Measurements from ENCODE around the gene PRICKLE2. TPM values are rescaled to one million over a fixed set of nuclear protein-coding genes. Genes with fewer than 3 reads are reported as not detected.

PRICKLE2 gene
- total RNA-seq, 2 experiments from 2014 or later, result not detected

DNA sequence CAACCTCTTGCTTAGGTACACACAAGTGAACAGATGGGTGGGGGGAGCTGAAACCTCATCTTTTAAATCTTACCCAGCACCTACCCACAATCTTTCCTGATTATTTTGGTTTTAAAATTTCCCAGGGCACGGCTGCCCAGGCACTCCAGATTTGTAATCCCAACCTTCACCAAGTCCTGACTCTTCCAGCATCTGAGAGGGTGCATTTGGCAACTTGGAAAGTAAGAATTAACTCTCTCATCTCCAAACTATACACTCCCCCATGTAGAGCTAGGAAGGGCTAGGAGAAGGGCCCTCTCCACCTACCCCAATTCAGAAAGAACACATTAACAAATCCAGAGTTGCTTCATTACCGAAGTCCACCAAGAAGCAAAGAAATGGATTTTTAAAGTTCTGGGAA is 41.7 kb upstream of the PRICKLE2 start:
- POLR2A ChIA-PET, result interaction anchor here (1.0 kb wide), 1 partner anchor 26 kb away, joined by 3 read pairs; no protein-coding TSS in a partner anchor
- TF ChIP-seq, protein P1, sequence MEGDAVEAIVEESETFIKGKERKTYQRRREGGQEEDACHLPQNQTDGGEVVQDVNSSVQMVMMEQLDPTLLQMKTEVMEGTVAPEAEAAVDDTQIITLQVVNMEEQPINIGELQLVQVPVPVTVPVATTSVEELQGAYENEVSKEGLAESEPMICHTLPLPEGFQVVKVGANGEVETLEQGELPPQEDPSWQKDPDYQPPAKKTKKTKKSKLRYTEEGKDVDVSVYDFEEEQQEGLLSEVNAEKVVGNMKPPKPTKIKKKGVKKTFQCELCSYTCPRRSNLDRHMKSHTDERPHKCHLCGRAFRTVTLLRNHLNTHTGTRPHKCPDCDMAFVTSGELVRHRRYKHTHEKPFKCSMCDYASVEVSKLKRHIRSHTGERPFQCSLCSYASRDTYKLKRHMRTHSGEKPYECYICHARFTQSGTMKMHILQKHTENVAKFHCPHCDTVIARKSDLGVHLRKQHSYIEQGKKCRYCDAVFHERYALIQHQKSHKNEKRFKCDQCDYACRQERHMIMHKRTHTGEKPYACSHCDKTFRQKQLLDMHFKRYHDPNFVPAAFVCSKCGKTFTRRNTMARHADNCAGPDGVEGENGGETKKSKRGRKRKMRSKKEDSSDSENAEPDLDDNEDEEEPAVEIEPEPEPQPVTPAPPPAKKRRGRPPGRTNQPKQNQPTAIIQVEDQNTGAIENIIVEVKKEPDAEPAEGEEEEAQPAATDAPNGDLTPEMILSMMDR (IDR thresholded peaks at IDR 0.05), result no peak

DNA sequence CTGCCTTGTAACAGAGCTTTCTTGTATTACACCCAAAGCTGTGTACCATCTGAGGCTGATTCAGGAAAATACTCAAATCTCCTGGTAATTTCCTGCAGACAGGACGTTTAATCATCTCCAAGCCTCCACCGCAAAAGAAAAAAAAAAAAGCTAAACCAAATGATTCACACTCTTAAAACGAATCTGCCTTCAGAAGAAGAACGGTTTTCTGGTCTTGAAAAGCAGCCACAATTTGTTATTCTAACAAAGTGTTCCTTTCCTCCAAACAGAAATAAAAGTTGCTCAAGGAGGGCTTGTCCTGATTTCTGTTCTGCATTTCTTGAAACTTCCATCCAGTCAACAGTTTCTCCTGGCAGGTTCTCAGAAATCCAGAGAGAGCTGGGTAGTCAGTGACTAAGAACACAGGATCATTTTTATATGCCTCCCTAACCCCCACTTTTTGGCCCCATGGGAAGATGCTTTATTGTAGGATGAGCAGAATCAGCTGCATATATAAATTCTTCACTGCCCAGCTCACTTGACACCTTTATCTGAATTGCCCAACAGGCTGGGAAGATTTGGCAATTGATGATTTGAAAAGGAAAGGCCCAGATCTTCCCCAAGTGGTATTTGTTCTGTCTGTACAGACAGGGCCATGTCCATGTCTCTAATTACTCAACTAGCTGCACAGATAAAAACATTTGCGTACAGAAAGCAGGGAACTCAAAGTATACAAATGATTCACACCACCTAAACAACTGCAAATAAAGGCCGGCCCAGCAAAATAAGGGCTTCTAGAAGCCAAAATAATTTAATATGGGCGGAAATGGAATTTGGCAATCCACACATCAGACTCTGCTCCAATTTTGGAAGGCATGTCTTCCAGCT is 41.0 kb upstream of the PRICKLE2 start:
- TF ChIP-seq, protein P1 (IDR thresholded peaks at IDR 0.05), result no peak
- H3K27ac Mint-ChIP-seq, result no peak overlapping the region
- POLR2A ChIA-PET, result interaction anchor here (1.0 kb wide), 1 partner anchor 25 kb away, joined by 3 read pairs; no protein-coding TSS in a partner anchor
- H3K27me3 Mint-ChIP-seq, result peaks cover 28% of the 10 kb centered on the region
- DNase-seq (no peak), ATAC-seq (no peak)
- H3K36me3 Mint-ChIP-seq (ENCODE audit: low read depth), result no peaks in the 10 kb centered on the region
- H3K4me3 Mint-ChIP-seq, result no peak overlapping the region
- intact Hi-C loops (cut with micrococcal nuclease), result no loop called here
- no peaks in the 10 kb centered on the region for H3K9me3 Mint-ChIP-seq
- CTCF ChIA-PET, result no interaction called here
- no peaks in the 10 kb centered on the region for H3K4me1 Mint-ChIP-seq (ENCODE audit: low read depth)

More for the DNA sequence above, 41.7 kb upstream of the PRICKLE2 start:
- no peak overlapping the region for H3K27ac Mint-ChIP-seq
- no peaks in the 10 kb centered on the region for H3K4me1 Mint-ChIP-seq (ENCODE audit: low read depth)
- H3K9me3 Mint-ChIP-seq, result no peaks in the 10 kb centered on the region
- DNase-seq (no peak), ATAC-seq (no peak)
- no peak overlapping the region for H3K4me3 Mint-ChIP-seq
- peaks cover 28% of the 10 kb centered on the region for H3K27me3 Mint-ChIP-seq
- no peaks in the 10 kb centered on the region for H3K36me3 Mint-ChIP-seq (ENCODE audit: low read depth)
- intact Hi-C loops (cut with micrococcal nuclease), result no loop called here
- CTCF ChIA-PET, result no interaction called here

DNA sequence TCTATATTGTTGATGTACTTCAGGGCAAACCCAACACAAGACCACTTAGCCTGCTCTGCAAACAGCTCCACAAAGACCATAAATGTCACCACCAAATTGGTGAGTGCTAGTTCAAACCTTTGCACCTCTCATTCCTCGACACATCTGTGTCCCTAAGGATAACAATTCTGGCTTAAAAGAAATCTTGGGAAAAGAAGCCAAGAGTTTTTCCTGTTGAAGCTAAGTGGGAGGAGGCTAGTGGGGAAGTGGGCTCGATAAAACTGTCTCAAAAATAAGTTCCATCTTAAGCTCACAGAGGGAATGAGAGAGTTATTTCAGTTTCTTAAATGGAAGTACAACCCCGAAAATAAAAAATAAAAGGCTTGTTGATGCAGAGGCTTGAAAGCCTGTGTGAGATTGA is 40.4 kb upstream of the PRICKLE2 start:
- DNase-seq (no peak), ATAC-seq (no peak)
- Mint-ChIP-seq H3K9me3 (no peaks in the 10 kb centered on the region), H3K27ac (no peak overlapping the region), H3K4me1 (ENCODE audit: low read depth) (no peaks in the 10 kb centered on the region), H3K27me3 (peaks cover 28% of the 10 kb centered on the region), H3K36me3 (ENCODE audit: low read depth) (no peaks in the 10 kb centered on the region), H3K4me3 (no peak overlapping the region)
- ChIA-PET POLR2A (no interaction called here), CTCF (no interaction called here)
- intact Hi-C loops (cut with micrococcal nuclease), result no loop called here
- TF ChIP-seq, protein P1 (IDR thresholded peaks at IDR 0.05), result no peak

DNA sequence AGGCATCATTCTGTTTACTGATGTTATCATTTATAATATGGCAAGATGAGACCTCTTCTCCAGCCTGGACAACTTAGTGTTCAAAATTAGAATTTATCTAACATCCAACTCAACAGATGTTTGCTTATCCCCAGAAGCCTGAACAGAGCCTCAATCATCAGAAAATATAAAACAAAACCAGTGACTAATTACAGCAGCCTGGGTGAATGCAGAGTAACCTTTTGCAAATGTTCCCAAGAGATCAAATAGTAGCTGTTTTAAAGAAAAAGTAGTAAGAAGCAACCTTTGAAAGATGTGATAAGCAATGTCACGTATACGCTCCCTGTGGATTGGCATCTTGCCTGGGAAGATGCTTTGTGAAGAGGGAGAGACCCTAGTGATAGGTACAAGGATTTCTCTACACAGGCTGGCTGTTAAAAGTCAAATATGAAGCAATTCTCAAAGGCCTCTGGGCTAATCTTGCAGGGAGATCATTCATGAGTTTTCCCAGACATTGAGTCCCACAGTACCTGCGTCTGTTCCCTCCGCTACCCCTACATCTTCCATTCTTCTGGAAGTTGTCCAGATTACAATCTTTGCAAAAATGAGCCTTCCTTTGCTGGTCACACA is 39.3 kb upstream of the PRICKLE2 start:
- H3K4me3 Mint-ChIP-seq, result no peak overlapping the region
- H3K4me1 Mint-ChIP-seq (ENCODE audit: low read depth), result no peaks in the 10 kb centered on the region
- H3K36me3 Mint-ChIP-seq (ENCODE audit: low read depth), result no peaks in the 10 kb centered on the region
- ATAC-seq (no peak), DNase-seq (no peak)
- peaks cover 28% of the 10 kb centered on the region for H3K27me3 Mint-ChIP-seq
- POLR2A ChIA-PET, result no interaction called here
- TF ChIP-seq, protein P1 (IDR thresholded peaks at IDR 0.05), result no peak
- no peak overlapping the region for H3K27ac Mint-ChIP-seq
- no peaks in the 10 kb centered on the region for H3K9me3 Mint-ChIP-seq
- CTCF ChIA-PET, result no interaction called here
- intact Hi-C loops (cut with micrococcal nuclease), result no loop called here

DNA sequence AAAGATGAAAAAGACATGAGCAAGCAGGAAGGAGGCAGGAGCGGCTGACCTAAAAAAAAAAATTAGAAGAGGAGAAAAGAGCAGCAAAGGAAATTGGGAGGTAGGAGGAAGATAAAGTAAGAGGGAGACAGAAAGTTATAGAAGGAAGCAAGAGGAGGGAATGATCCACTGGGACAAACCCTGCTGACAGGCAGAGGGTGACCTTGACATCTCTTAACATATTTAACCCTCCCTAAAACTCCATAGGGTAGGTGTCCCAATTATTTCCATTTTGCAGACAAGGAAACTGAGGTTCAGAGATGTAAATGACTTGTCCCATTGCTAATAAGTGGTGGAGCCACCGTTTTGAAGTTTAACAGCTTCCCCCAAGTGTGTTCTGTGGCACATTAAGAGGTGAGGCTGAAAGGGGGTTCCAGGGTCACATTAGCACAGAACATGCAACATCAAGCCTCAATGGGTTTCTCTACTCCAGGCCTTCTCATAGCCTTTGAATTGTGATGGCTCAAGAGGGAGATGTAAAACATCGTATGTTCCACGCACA is 37.4 kb upstream of the PRICKLE2 start:
- Mint-ChIP-seq H3K4me3 (no peak overlapping the region), H3K4me1 (ENCODE audit: low read depth) (no peaks in the 10 kb centered on the region), H3K36me3 (ENCODE audit: low read depth) (no peaks in the 10 kb centered on the region), H3K9me3 (no peaks in the 10 kb centered on the region), H3K27ac (no peak overlapping the region), H3K27me3 (peaks cover 26% of the 10 kb centered on the region)
- intact Hi-C loops (cut with micrococcal nuclease), result no loop called here
- ATAC-seq (no peak), DNase-seq (no peak)
- ChIA-PET POLR2A (no interaction called here), CTCF (interaction anchor here (1.1 kb wide), 1 partner anchor 133 kb away, joined by 3 read pairs; no protein-coding TSS in a partner anchor)
- TF ChIP-seq, protein P1 (IDR thresholded peaks at IDR 0.05), result no peak
